ENCODE results near the gene GNAO1.

- TF ChIP-seq, protein P1, sequence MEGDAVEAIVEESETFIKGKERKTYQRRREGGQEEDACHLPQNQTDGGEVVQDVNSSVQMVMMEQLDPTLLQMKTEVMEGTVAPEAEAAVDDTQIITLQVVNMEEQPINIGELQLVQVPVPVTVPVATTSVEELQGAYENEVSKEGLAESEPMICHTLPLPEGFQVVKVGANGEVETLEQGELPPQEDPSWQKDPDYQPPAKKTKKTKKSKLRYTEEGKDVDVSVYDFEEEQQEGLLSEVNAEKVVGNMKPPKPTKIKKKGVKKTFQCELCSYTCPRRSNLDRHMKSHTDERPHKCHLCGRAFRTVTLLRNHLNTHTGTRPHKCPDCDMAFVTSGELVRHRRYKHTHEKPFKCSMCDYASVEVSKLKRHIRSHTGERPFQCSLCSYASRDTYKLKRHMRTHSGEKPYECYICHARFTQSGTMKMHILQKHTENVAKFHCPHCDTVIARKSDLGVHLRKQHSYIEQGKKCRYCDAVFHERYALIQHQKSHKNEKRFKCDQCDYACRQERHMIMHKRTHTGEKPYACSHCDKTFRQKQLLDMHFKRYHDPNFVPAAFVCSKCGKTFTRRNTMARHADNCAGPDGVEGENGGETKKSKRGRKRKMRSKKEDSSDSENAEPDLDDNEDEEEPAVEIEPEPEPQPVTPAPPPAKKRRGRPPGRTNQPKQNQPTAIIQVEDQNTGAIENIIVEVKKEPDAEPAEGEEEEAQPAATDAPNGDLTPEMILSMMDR (conservative IDR thresholded peaks at IDR 0.05): no peak
- no peak for TF ChIP-seq ZFX (IDR thresholded peaks at IDR 0.05)
Observed at GRCh38 chr16:56336071-56336688, 144.9 kb downstream of the GNAO1 start.
